H1 (cell line): ENCODE results near the gene GSTA2. TPM values are rescaled to one million over a fixed set of nuclear protein-coding genes. Genes with fewer than 3 reads are reported as not detected.

Source experiments
- CTCF ChIA-PET: fragments of 300-600 bp; sonication (Branson Sonifier 250); formaldehyde crosslinking; loops from one replicate; lab custom pipeline; 2021; ENCODE audit not compliant: partially characterized antibody; lab: Charles Lee
- POLR2A ChIA-PET: fragments of 300-600 bp; sonication (Branson Sonifier 250); formaldehyde crosslinking; loops from one replicate; lab custom pipeline; 2021; ENCODE audit warnings: inconsistent platforms; ENCODE audit not compliant: partially characterized antibody; lab: Charles Lee
- DNase-seq, 2 experiments: peaks; one replicate each; pipeline versions ENCODE4 v3.0.0 to v3.0.0-alpha.2; 2010 to 2022; ENCODE audit warnings: low spot score in 2 of 2, low read depth in 1 of 2, mixed read lengths in 1 of 2
- FAIRE-seq: peaks from 2 replicates; lab custom pipeline; 2011; peaks lifted over from hg19 to GRCh38; lab: Jason Lieb, UNC
- H2AFZ ChIP-seq: 2 replicates; pipeline ENCODE4 v1.8.1; 2012; ENCODE audit warnings: low read length, inconsistent platforms
- H2AK5ac ChIP-seq: 2 replicates; pipeline ENCODE4 v1.6.1; 2013; ENCODE audit warnings: low read depth, low read length
- H2BK120ac ChIP-seq: replicated peaks from 2 replicates; pipeline ENCODE3; 2013; ENCODE audit warnings: low read depth, low read length, inconsistent platforms
- H2BK12ac ChIP-seq: 2 replicates; pipeline ENCODE4 v1.6.1; 2013; ENCODE audit warnings: low read depth, low read length
- H2BK15ac ChIP-seq: 2 replicates; pipeline ENCODE4 v1.6.1; 2013; ENCODE audit warnings: low read length
- H2BK20ac ChIP-seq: 2 replicates; pipeline ENCODE4 v1.6.1; 2013; ENCODE audit warnings: low read length
- H2BK5ac ChIP-seq: 2 replicates; pipeline ENCODE4 v1.6.1; 2013; ENCODE audit warnings: low read depth, low read length
- H3K14ac ChIP-seq: 2 replicates; pipeline ENCODE4 v1.6.1; 2013; ENCODE audit warnings: inconsistent platforms; ENCODE audit not compliant: insufficient read length
- H3K18ac ChIP-seq: 2 replicates; pipeline ENCODE4 v1.6.1; 2013; ENCODE audit warnings: low read length; ENCODE audit errors: extremely low read depth
- H3K23ac ChIP-seq: 2 replicates; pipeline ENCODE4 v1.6.1; 2013; ENCODE audit warnings: inconsistent platforms; ENCODE audit not compliant: insufficient read length
- H3K23me2 ChIP-seq: 2 replicates; pipeline ENCODE4 v1.6.1; 2013; ENCODE audit warnings: low read depth, low read length
- H3K27ac ChIP-seq: 2 replicates; pipeline ENCODE4 v1.6.1; 2011; ENCODE audit warnings: low read depth, low read length, inconsistent platforms
- H3K27me3 ChIP-seq, 4 experiments: replicated peaks in 1 of 4; 1 replicate in 1 of 4; 2 replicates in 3 of 4; pipeline versions ENCODE4 v1.6.1 to v1.8.1; 2011 to 2013; ENCODE audit warnings: low read length in 3 of 4, mild to moderate bottlenecking in 3 of 4, inconsistent platforms in 2 of 4, mixed read lengths in 2 of 4, moderate library complexity in 1 of 4; ENCODE audit not compliant: control insufficient read depth in 3 of 4, insufficient read depth in 3 of 4; ENCODE audit errors: extremely low read depth in 1 of 4
- H3K36me3 ChIP-seq, 4 experiments: 2 replicates each; pipeline versions ENCODE4 v1.6.1 to v1.8.1; 2011 to 2013; ENCODE audit warnings: mild to moderate bottlenecking in 4 of 4, low read length in 3 of 4, moderate library complexity in 2 of 4, control low read depth in 1 of 4, inconsistent platforms in 1 of 4; ENCODE audit not compliant: insufficient read depth in 4 of 4, control insufficient read depth in 2 of 4
- H3K4ac ChIP-seq: replicated peaks from 2 replicates; pipeline ENCODE3; 2013; ENCODE audit warnings: low read length, low read depth, mixed read lengths, inconsistent platforms; ENCODE audit not compliant: insufficient read length
- H3K4me1 ChIP-seq, 4 experiments: replicated peaks in 1 of 4; 1 replicate in 1 of 4; 2 replicates in 3 of 4; pipeline versions ENCODE4 v1.6.1 to v1.8.1; 2011 to 2013; ENCODE audit warnings: low read length in 3 of 4, inconsistent platforms in 2 of 4, mixed read lengths in 1 of 4; ENCODE audit not compliant: insufficient read depth in 4 of 4, control insufficient read depth in 3 of 4
- H3K4me2 ChIP-seq, 2 experiments: 2 replicates each; pipeline versions ENCODE4 v1.6.1 to v1.8.1; 2011 to 2013; ENCODE audit warnings: low read depth in 2 of 2, low read length in 2 of 2, control low read depth in 1 of 2, inconsistent platforms in 1 of 2, mild to moderate bottlenecking in 1 of 2; ENCODE audit not compliant: insufficient read depth in 1 of 2
- H3K4me3 ChIP-seq, 4 experiments: fragments of 200-600, 300-600 bp in 1 of 4; sonication (generic), shearing (Covaris generic), sonication (Bioruptor Twin) in 1 of 4; 2 replicates each; pipeline versions ENCODE4 v1.5.1 to v1.8.1; 2011 to 2016; ENCODE audit warnings: low read length in 4 of 4, low read depth in 3 of 4, control low read depth in 2 of 4, inconsistent platforms in 2 of 4, mild to moderate bottlenecking in 2 of 4, mixed read lengths in 1 of 4, moderate library complexity in 1 of 4; ENCODE audit not compliant: insufficient read depth in 2 of 4; ENCODE audit errors: extremely low read depth in 1 of 4
- H3K56ac ChIP-seq: replicated peaks from 2 replicates; pipeline ENCODE3; 2013; ENCODE audit warnings: low read depth, mild to moderate bottlenecking, mixed read lengths, low read length, inconsistent platforms; ENCODE audit not compliant: insufficient read length
- H3K79me1 ChIP-seq: 2 replicates; pipeline ENCODE4 v1.6.1; 2013; ENCODE audit warnings: low read depth, low read length, control low read depth
- H3K79me2 ChIP-seq, 2 experiments: 2 replicates each; pipeline versions ENCODE4 v1.6.1 to v1.8.1; 2012 to 2013; ENCODE audit warnings: low read length in 2 of 2, mild to moderate bottlenecking in 2 of 2, inconsistent platforms in 1 of 2; ENCODE audit not compliant: insufficient read depth in 2 of 2, control insufficient read depth in 1 of 2
- H3K9ac ChIP-seq, 4 experiments: replicated peaks in 1 of 4; 1 replicate in 1 of 4; 2 replicates in 3 of 4; pipeline versions ENCODE4 v1.6.1 to v1.8.1; 2011 to 2013; ENCODE audit warnings: low read depth in 3 of 4, low read length in 3 of 4, control low read depth in 2 of 4, mild to moderate bottlenecking in 2 of 4, moderate library complexity in 2 of 4, inconsistent platforms in 1 of 4; ENCODE audit errors: extremely low read depth in 1 of 4
- H3K9me3 ChIP-seq, 2 experiments: 2 replicates each; pipeline versions ENCODE4 v1.6.1 to v1.8.1; 2012 to 2013; ENCODE audit warnings: mild to moderate bottlenecking in 2 of 2, moderate library complexity in 2 of 2, control low read depth in 1 of 2, inconsistent platforms in 1 of 2, low read depth in 1 of 2, low read length in 1 of 2, mixed read lengths in 1 of 2; ENCODE audit not compliant: insufficient read depth in 2 of 2
- H4K20me1 ChIP-seq, 2 experiments: replicated peaks in 1 of 2; 2 replicates each; pipeline versions ENCODE3 to v1.8.1; 2011 to 2013; ENCODE audit warnings: inconsistent platforms in 2 of 2, low read length in 2 of 2, mild to moderate bottlenecking in 1 of 2; ENCODE audit not compliant: insufficient read depth in 2 of 2, control insufficient read depth in 1 of 2
- H4K5ac ChIP-seq: 2 replicates; pipeline ENCODE4 v1.6.1; 2013; ENCODE audit warnings: low read length, low read depth, mixed read lengths, inconsistent platforms; ENCODE audit not compliant: insufficient read length
- H4K8ac ChIP-seq: 2 replicates; pipeline ENCODE4 v1.8.0; 2013; ENCODE audit warnings: mild to moderate bottlenecking, moderate library complexity, low read length, inconsistent platforms; ENCODE audit not compliant: insufficient read depth; ENCODE audit errors: extremely low read depth
- H4K91ac ChIP-seq: replicated peaks from 2 replicates; pipeline ENCODE3; 2013; ENCODE audit warnings: low read length, mixed read lengths, inconsistent platforms; ENCODE audit not compliant: insufficient read length
- ASH2L ChIP-seq: fragments of 200-600, 300-600 bp; sonication (generic); IDR thresholded peaks from one replicate; pipeline ENCODE4 v1.7.1; 2017; ENCODE audit warnings: low read length
- CHD2 ChIP-seq: IDR thresholded peaks from 2 replicates; pipeline ENCODE4 v1.6.1; 2012; ENCODE audit warnings: low read length, improper control_type of control experiment
- EZH2 ChIP-seq: fragments of 200-600 bp; sonication (generic); IDR thresholded peaks from 2 replicates; pipeline ENCODE4 v1.7.1; 2012; ENCODE audit warnings: low read depth, mild to moderate bottlenecking, moderate library complexity, low read length, inconsistent platforms; ENCODE audit not compliant: severe bottlenecking
- GABPA ChIP-seq: IDR thresholded peaks from 2 replicates; pipeline ENCODE4 v1.6.1; 2011; ENCODE audit warnings: mild to moderate bottlenecking, low read length, moderate library complexity, borderline replicate concordance; ENCODE audit not compliant: insufficient read depth
- NRF1 ChIP-seq: IDR thresholded peaks from 2 replicates; pipeline ENCODE4 v1.6.1; 2011; ENCODE audit warnings: mild to moderate bottlenecking, low read depth, low read length, improper control_type of control experiment
- PHF8 ChIP-seq: fragments of 200-600 bp; sonication (generic); conservative IDR thresholded peaks from 2 replicates; pipeline ENCODE4 v1.7.1; 2012; ENCODE audit warnings: low read depth, mild to moderate bottlenecking, inconsistent platforms, low read length, moderate library complexity
- POU5F1 ChIP-seq: IDR thresholded peaks from 2 replicates; pipeline ENCODE4 v1.6.1; 2011; ENCODE audit warnings: low read depth, mild to moderate bottlenecking, low read length, moderate library complexity
- RFX5 ChIP-seq: IDR thresholded peaks from 2 replicates; pipeline ENCODE4 v1.6.1; 2011; ENCODE audit warnings: low read depth, low read length, improper control_type of control experiment, borderline replicate concordance
- RXRA ChIP-seq: IDR thresholded peaks from 2 replicates; pipeline ENCODE4 v1.6.1; 2011; ENCODE audit warnings: low read depth, mild to moderate bottlenecking, low read length, moderate library complexity; ENCODE audit not compliant: insufficient read depth
- SIN3A ChIP-seq, 2 experiments: IDR thresholded peaks in 1 of 2; conservative IDR thresholded peaks in 1 of 2; 2 replicates each; pipeline ENCODE4 v1.6.1; 2011 to 2012; ENCODE audit warnings: low read length in 2 of 2, improper control_type of control experiment in 1 of 2, low read depth in 1 of 2, mild to moderate bottlenecking in 1 of 2
- YY1 ChIP-seq: IDR thresholded peaks from 2 replicates; pipeline ENCODE4 v1.6.1; 2011; ENCODE audit warnings: low read depth, mild to moderate bottlenecking, low read length
- WGBS, 2 experiments: shearing (Covaris generic) in 1 of 2; methylation state at CpG; one replicate each; pipeline versions ENCODE4 v1.1.6 to v1.1.7; 2013 to 2015; ENCODE audit warnings: low lambda C conversion rate in 2 of 2, mixed read lengths in 2 of 2, inconsistent platforms in 1 of 2, low coverage in 1 of 2, missing lambda C conversion rate in 1 of 2; ENCODE audit not compliant: insufficient replicate concordance in 2 of 2, insufficient coverage in 1 of 2, insufficient read length in 1 of 2; ENCODE audit errors: extremely low coverage in 1 of 2, missing lambda C conversion rate in 1 of 2; 5-methylcytosine and 5-hydroxymethylcytosine counted together
- polyA plus RNA-seq, 7 experiments: library from polyadenylated mRNA; depleted of rRNA in 3 of 7; stranded (reverse) in 5 of 7; unstranded in 2 of 7; fragments of >200 nt in 5 of 7; fragments of 200-250 nt in 2 of 7; gene quantifications; 1 replicate in 5 of 7; 2 replicates in 1 of 7; 4 replicates in 1 of 7; pipeline versions ENCODE4 v1.2.1 to v1.2.3, GENCODE V29; 2011 to 2013; ENCODE audit warnings: missing spikeins in 2 of 7, mixed read lengths in 2 of 7
- total RNA-seq: library from RNA; stranded (reverse); fragmentation: NEBNext Ultra II Directional; extraction: Animal tissue kit (Norgen Biotek cat#: 25700); gene quantifications from 2 replicates; pipeline ENCODE4 v1.2.1, GENCODE V29; 2021
- TF ChIP-seq, protein P1 (sequence below): IDR thresholded peaks from 2 replicates; pipeline ENCODE4 v1.6.1; 2011; ENCODE audit warnings: low read length, improper control_type of control experiment

GSTA2 gene
- total and polyA plus RNA-seq, 2 of the 8 experiments (the other 6 are each of a cell fraction or from before 2014, with no cell fraction given), result 0.05 TPM; not detected in 1

DNA sequence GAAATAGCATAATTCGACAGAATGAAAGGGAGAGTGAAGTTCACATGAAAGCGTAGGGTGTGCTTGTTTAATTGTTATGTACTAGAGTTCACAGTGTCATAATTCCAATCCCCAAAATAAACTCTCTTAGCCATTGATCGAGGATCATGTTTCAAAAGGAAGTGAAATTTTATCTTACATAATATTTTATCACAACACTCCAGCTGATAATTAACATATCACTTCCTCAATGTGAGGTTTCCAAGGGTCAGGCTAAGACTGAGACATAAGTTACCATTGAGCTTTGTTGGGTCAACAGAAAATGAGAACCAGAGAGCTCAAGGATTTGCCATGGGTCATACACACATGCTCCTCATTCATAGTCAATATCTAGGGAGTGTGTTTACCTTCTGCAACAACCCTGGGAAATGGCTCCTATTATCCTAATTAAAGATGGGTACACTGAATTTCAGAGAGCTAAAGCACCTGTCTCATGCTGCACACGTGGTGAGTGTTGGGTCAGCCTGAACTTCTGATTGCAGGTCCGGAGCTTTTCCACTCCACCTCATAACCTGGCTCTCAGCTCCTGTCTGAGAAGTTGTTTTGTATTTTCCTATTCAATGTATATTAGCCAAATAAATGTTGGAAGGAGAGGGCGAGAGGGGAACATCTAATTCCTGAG, 3.0 kb downstream of the GSTA2 start:
- Histone ChIP-seq H3K23me2 (no peaks in the 10 kb centered on the region), H2AFZ (no peak overlapping the region), H2AK5ac (no peak overlapping the region), H2BK5ac (no peak overlapping the region), H3K79me2 (no peaks in the 10 kb centered on the region), H3K56ac (no peak overlapping the region), H3K4me2 (no peak overlapping the region), H3K27me3 (no peaks in the 10 kb centered on the region), H3K23ac (no peak overlapping the region), H4K8ac (no peak overlapping the region), H3K27ac (no peak overlapping the region), H2BK120ac (no peak overlapping the region), H3K4me1 (no peaks in the 10 kb centered on the region), H3K14ac (no peak overlapping the region), H2BK20ac (no peak overlapping the region), H4K20me1 (no peaks in the 10 kb centered on the region), H3K36me3 (no peaks in the 10 kb centered on the region), H2BK15ac (no peak overlapping the region), H2BK12ac (no peak overlapping the region), H4K5ac (no peak overlapping the region), H3K4ac (no peak overlapping the region), H4K91ac (no peak overlapping the region), H3K9me3 (no peaks in the 10 kb centered on the region), H3K18ac (no peak overlapping the region), H3K4me3 (no peak overlapping the region), H3K9ac (no peak overlapping the region), H3K79me1 (no peaks in the 10 kb centered on the region)
- FAIRE-seq (no peak), DNase-seq (no peak)
- CTCF ChIA-PET, result interaction anchor here (1.2 kb wide), 1 partner anchor 36 kb away, joined by 3 read pairs; no protein-coding TSS in a partner anchor
- POLR2A ChIA-PET, result no interaction called here
- no peak for TF ChIP-seq RFX5
- no peak for TF ChIP-seq PHF8
- TF ChIP-seq EZH2, result no peak
- no peak for TF ChIP-seq POU5F1
- TF ChIP-seq GABPA, result no peak
- TF ChIP-seq, protein P1, sequence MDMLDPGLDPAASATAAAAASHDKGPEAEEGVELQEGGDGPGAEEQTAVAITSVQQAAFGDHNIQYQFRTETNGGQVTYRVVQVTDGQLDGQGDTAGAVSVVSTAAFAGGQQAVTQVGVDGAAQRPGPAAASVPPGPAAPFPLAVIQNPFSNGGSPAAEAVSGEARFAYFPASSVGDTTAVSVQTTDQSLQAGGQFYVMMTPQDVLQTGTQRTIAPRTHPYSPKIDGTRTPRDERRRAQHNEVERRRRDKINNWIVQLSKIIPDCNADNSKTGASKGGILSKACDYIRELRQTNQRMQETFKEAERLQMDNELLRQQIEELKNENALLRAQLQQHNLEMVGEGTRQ, result no peak
- no peak for TF ChIP-seq ASH2L
- no peak for TF ChIP-seq RXRA
- TF ChIP-seq SIN3A (conservative IDR thresholded peaks at IDR 0.05 in 1 of 2, IDR thresholded peaks at IDR 0.05 in 1 of 2; ENCODE audit: low read depth in 1 of 2, low read length in 2 of 2), result no peak
- no peak for TF ChIP-seq CHD2
- TF ChIP-seq YY1, result no peak
- no peak for TF ChIP-seq NRF1
- 71% methylated on average over 6 of the region's 6 CpGs; no CpG with 5 or more reads in 1 of the 2 experiments for WGBS, 2 experiments
